ENCODE data around the gene HOXA5. TPM values are rescaled to one million over a fixed set of nuclear protein-coding genes. Genes with fewer than 3 reads are reported as not detected.
A peak's percentile ranks its signal among the peaks of the same experiment; 100 is the strongest.

Gene HOXA5
- total RNA-seq, 1 donor from 2014 or later: not detected

GRCh38 chr7:27152816-27153442 is 9.4 kb upstream of the HOXA5 start:
- intact Hi-C loops (cut with micrococcal nuclease): no loop called here
- peaks cover 54% of the 10 kb centered on the region for H3K4me1 ChIP-seq

GRCh38 chr7:27151931-27152815 is 8.7 kb upstream of the HOXA5 start, which contains the start of gene HOXA3:
Gene HOXA3 (minus strand): TSS chr7:27152583. CDS start chr7:27110640, 41,943 bp downstream.
- Histone ChIP-seq H3K36me3 (no peaks in the 10 kb centered on the region), H3K4me1 (peaks cover 62% of the 10 kb centered on the region), H3K27me3 (ENCODE audit: low read depth) (peaks cover 100% of the 10 kb centered on the region), H3K4me3 (peak within 1 kb of the TSS; percentile 55), H3K27ac (replicated peaks) (no peak within 1 kb of the TSS), H3K9me3 (replicated peaks) (no peaks in the 10 kb centered on the region)
- peak; percentile 9 for DNase-seq
- TF ChIP-seq CTCF (IDR thresholded peaks at IDR 0.05; ENCODE audit: borderline replicate concordance): no peak
- intact Hi-C loops (cut with micrococcal nuclease): no loop called here

More at GRCh38 chr7:27152816-27153442, 9.4 kb upstream of the HOXA5 start:
- Histone ChIP-seq H3K9me3 (replicated peaks) (no peaks in the 10 kb centered on the region), H3K27ac (replicated peaks) (no peak overlapping the region), H3K27me3 (ENCODE audit: low read depth) (peaks cover 100% of the 10 kb centered on the region), H3K36me3 (no peaks in the 10 kb centered on the region), H3K4me3 (peak overlapping the region; percentile 28)
- DNase-seq: no peak
- no peak for TF ChIP-seq CTCF (IDR thresholded peaks at IDR 0.05; ENCODE audit: borderline replicate concordance)

- H3K4me1 ChIP-seq: peaks cover 62% of the 10 kb centered on the region
- intact Hi-C loops (cut with micrococcal nuclease): no loop called here
- H3K36me3 ChIP-seq: no peaks in the 10 kb centered on the region
- H3K27me3 ChIP-seq (ENCODE audit: low read depth): peaks cover 100% of the 10 kb centered on the region
- H3K9me3 ChIP-seq (replicated peaks): no peaks in the 10 kb centered on the region
- peak; percentile 12 for DNase-seq
- no peak for TF ChIP-seq CTCF (IDR thresholded peaks at IDR 0.05; ENCODE audit: borderline replicate concordance)
- H3K27ac ChIP-seq (replicated peaks): no peak overlapping the region
- peak overlapping the region; percentile 55 for H3K4me3 ChIP-seq
These were observed 8.0 kb upstream of the HOXA5 start for GRCh38 chr7:27151341-27151930.

GRCh38 chr7:27150568-27151340 is 7.3 kb upstream of the HOXA5 start:
- Histone ChIP-seq H3K36me3 (no peaks in the 10 kb centered on the region), H3K4me3 (peak overlapping the region; percentile 55), H3K27ac (replicated peaks) (no peak overlapping the region), H3K9me3 (replicated peaks) (no peaks in the 10 kb centered on the region), H3K4me1 (peaks cover 56% of the 10 kb centered on the region), H3K27me3 (ENCODE audit: low read depth) (peaks cover 100% of the 10 kb centered on the region)
- DNase-seq: peak; percentile 51
- peak; percentile 88 for TF ChIP-seq CTCF (IDR thresholded peaks at IDR 0.05; ENCODE audit: borderline replicate concordance)
- intact Hi-C loops (cut with micrococcal nuclease): no loop called here
